Thymus (tissue), 11 donors: Measurements from ENCODE around the gene TUBGCP2. TPM values are rescaled to one million over a fixed set of nuclear protein-coding genes. Genes with fewer than 3 reads are reported as not detected.

Source experiments
- DNase-seq, 9 donors: peaks; one replicate each; pipeline ENCODE4 v3.0.0-alpha.2; 2013; ENCODE audit warnings: low spot score in 9 of 9, low read depth in 6 of 9, missing footprints in 1 of 9
- H3K27ac ChIP-seq, 2 donors: one replicate each; pipeline ENCODE4 v1.5.1; 2013; ENCODE audit warnings: control low read depth in 1 of 2, low read depth in 1 of 2, low read length in 1 of 2, mild to moderate bottlenecking in 1 of 2, moderate library complexity in 1 of 2
- H3K27me3 ChIP-seq, 2 donors: one replicate each; pipeline ENCODE4 v1.5.1; 2013; ENCODE audit warnings: low read length in 1 of 2; ENCODE audit not compliant: control insufficient read depth in 2 of 2, insufficient read depth in 1 of 2
- H3K36me3 ChIP-seq, 2 donors: one replicate each; pipeline ENCODE4 v1.5.1; 2013; ENCODE audit warnings: low read length in 1 of 2, mild to moderate bottlenecking in 1 of 2, moderate library complexity in 1 of 2; ENCODE audit not compliant: control insufficient read depth in 2 of 2, insufficient read depth in 2 of 2
- H3K4me1 ChIP-seq, 2 donors: one replicate each; pipeline ENCODE4 v1.5.1; 2013; ENCODE audit warnings: low read length in 2 of 2; ENCODE audit not compliant: control insufficient read depth in 2 of 2, insufficient read depth in 2 of 2
- H3K4me3 ChIP-seq, 2 donors: one replicate each; pipeline ENCODE4 v1.5.1; 2013; ENCODE audit warnings: low read length in 2 of 2, control low read depth in 1 of 2, mild to moderate bottlenecking in 1 of 2
- H3K9me3 ChIP-seq, 2 donors: one replicate each; pipeline ENCODE4 v1.5.1; 2013; ENCODE audit warnings: low read length in 1 of 2, mild to moderate bottlenecking in 1 of 2; ENCODE audit not compliant: control insufficient read depth in 2 of 2, insufficient read depth in 1 of 2
- WGBS: extraction: QIAGEN DNeasy Blood & Tissue Kit; methylation state at CpG from one replicate; pipeline ENCODE4 v1.1.7; 2013; 5-methylcytosine and 5-hydroxymethylcytosine counted together
- polyA plus RNA-seq: library from polyadenylated mRNA; stranded (reverse); fragments of 200-250 nt; gene quantifications from one replicate; pipeline ENCODE4 v1.2.3, GENCODE V29; 2013
- total RNA-seq: library from RNA; stranded (reverse); fragments of 120-200 nt; gene quantifications from one replicate; pipeline ENCODE4 v1.2.4, GENCODE V29; 2013
- donor health status: healthy.

Gene TUBGCP2
- total and polyA plus RNA-seq, 2 donors, result 26.9 to 164 TPM

- H3K9me3 ChIP-seq, result no peaks in the 10 kb centered on the region
- H3K27me3 ChIP-seq, result no peaks in the 10 kb centered on the region
- H3K4me3 ChIP-seq, result no peak overlapping the region
- H3K4me1 ChIP-seq, result no peaks in the 10 kb centered on the region
- H3K36me3 ChIP-seq, result peaks cover 40 to 80% of the 10 kb centered on the region in 2 donors
- H3K27ac ChIP-seq, result no peak overlapping the region
- no peak for DNase-seq
- 97% methylated on average over 14 of the region's 14 CpGs for WGBS
Measured at GRCh38 chr10:133299738-133300137, 8.9 kb downstream of the TUBGCP2 start.

GRCh38 chr10:133299224-133299623, 9.4 kb downstream of the TUBGCP2 start:
- H3K36me3 ChIP-seq, result peaks cover 45 to 85% of the 10 kb centered on the region in 2 donors
- no peak for DNase-seq
- H3K4me3 ChIP-seq, result no peak overlapping the region
- no peaks in the 10 kb centered on the region for H3K4me1 ChIP-seq
- no peaks in the 10 kb centered on the region for H3K27me3 ChIP-seq
- no peaks in the 10 kb centered on the region for H3K9me3 ChIP-seq
- H3K27ac ChIP-seq, result no peak overlapping the region
- 93% methylated on average over 10 of the region's 10 CpGs for WGBS

- H3K27ac ChIP-seq, result no peak overlapping the region
- no peak overlapping the region for H3K4me3 ChIP-seq
- 94% methylated on average over 14 of the region's 14 CpGs for WGBS
- no peaks in the 10 kb centered on the region for H3K27me3 ChIP-seq
- no peaks in the 10 kb centered on the region for H3K9me3 ChIP-seq
- no peak for DNase-seq
- H3K36me3 ChIP-seq, result peaks cover 53 to 92% of the 10 kb centered on the region in 2 donors
- no peaks in the 10 kb centered on the region for H3K4me1 ChIP-seq
Measured at GRCh38 chr10:133298466-133298865, 10.2 kb downstream of the TUBGCP2 start.

- no peaks in the 10 kb centered on the region for H3K27me3 ChIP-seq
- H3K36me3 ChIP-seq, result peaks cover 63 to 94% of the 10 kb centered on the region in 2 donors
- no peak for DNase-seq
- H3K27ac ChIP-seq, result no peak overlapping the region
- H3K4me1 ChIP-seq, result no peaks in the 10 kb centered on the region
- WGBS, result 98% methylated on average over 10 of the region's 10 CpGs
- peaks cover 0 to 5% of the 10 kb centered on the region in 2 donors for H3K9me3 ChIP-seq
- no peak overlapping the region for H3K4me3 ChIP-seq
Measured at GRCh38 chr10:133297504-133297903, 11.2 kb downstream of the TUBGCP2 start.

- no peaks in the 10 kb centered on the region for H3K27me3 ChIP-seq
- H3K27ac ChIP-seq, result no peak overlapping the region
- peaks cover 0 to 5% of the 10 kb centered on the region in 2 donors for H3K9me3 ChIP-seq
- no peak overlapping the region for H3K4me3 ChIP-seq
- 97% methylated on average over 42 of the region's 42 CpGs for WGBS
- peaks cover 70 to 91% of the 10 kb centered on the region in 2 donors for H3K36me3 ChIP-seq
- no peaks in the 10 kb centered on the region for H3K4me1 ChIP-seq
- DNase-seq, result no peak
Measured at GRCh38 chr10:133295426-133296320, 13.0 kb downstream of the TUBGCP2 start.

GRCh38 chr10:133294189-133294588, 14.5 kb downstream of the TUBGCP2 start:
- H3K27me3 ChIP-seq, result no peaks in the 10 kb centered on the region
- WGBS, result 97% methylated on average over 15 of the region's 15 CpGs
- H3K9me3 ChIP-seq, result peaks cover 0 to 5% of the 10 kb centered on the region in 2 donors
- H3K27ac ChIP-seq, result no peak overlapping the region
- peaks cover 69 to 90% of the 10 kb centered on the region in 2 donors for H3K36me3 ChIP-seq
- DNase-seq, result no peak
- no peaks in the 10 kb centered on the region for H3K4me1 ChIP-seq
- no peak overlapping the region for H3K4me3 ChIP-seq

GRCh38 chr10:133293810-133294119, 14.9 kb downstream of the TUBGCP2 start:
- H3K4me1 ChIP-seq, result no peaks in the 10 kb centered on the region
- no peak for DNase-seq
- WGBS, result 99% methylated on average over 10 of the region's 10 CpGs
- H3K36me3 ChIP-seq, result peaks cover 70 to 90% of the 10 kb centered on the region in 2 donors
- no peaks in the 10 kb centered on the region for H3K27me3 ChIP-seq
- H3K4me3 ChIP-seq, result no peak overlapping the region
- H3K27ac ChIP-seq, result peak overlapping the region in 1 of 2 donors; percentile 34
- H3K9me3 ChIP-seq, result peaks cover 0 to 5% of the 10 kb centered on the region in 2 donors

- Histone ChIP-seq H3K9me3 (peaks cover 0 to 5% of the 10 kb centered on the region in 2 donors), H3K27ac (peak overlapping the region in 1 of 2 donors; percentile 34), H3K27me3 (no peaks in the 10 kb centered on the region), H3K36me3 (peaks cover 68 to 90% of the 10 kb centered on the region in 2 donors), H3K4me1 (no peaks in the 10 kb centered on the region), H3K4me3 (no peak overlapping the region)
- DNase-seq, result no peak
- WGBS, result 98% methylated on average over 38 of the region's 38 CpGs
Measured at GRCh38 chr10:133292919-133293809, 15.5 kb downstream of the TUBGCP2 start.

- peaks cover 0 to 5% of the 10 kb centered on the region in 2 donors for H3K9me3 ChIP-seq
- WGBS, result 97% methylated on average over 24 of the region's 24 CpGs
- H3K27me3 ChIP-seq, result no peaks in the 10 kb centered on the region
- H3K4me1 ChIP-seq, result no peaks in the 10 kb centered on the region
- H3K27ac ChIP-seq, result no peak overlapping the region
- H3K4me3 ChIP-seq, result no peak overlapping the region
- DNase-seq, result no peak
- peaks cover 67 to 83% of the 10 kb centered on the region in 2 donors for H3K36me3 ChIP-seq
Measured at GRCh38 chr10:133289761-133290160, 18.9 kb downstream of the TUBGCP2 start.
